GM18861 (cell line): ENCODE results near the gene PES1.
"Not testable (repeated sequence)": the region's sequence is repeated elsewhere in the genome, so short reads cannot be mapped to it uniquely, and the experiment has no call there.

Experiments used
- ATAC-seq: cut with Tn5 transposase; IDR thresholded peaks from one replicate; pipeline ENCODE4 v1.9.1; 2021; ENCODE audit not compliant: unreplicated experiment

The PES1 gene

GRCh38 chr22:30578481-30578880 is 13.2 kb downstream of the PES1 start:
- no peak for ATAC-seq

- ATAC-seq, result no peak
Measured at GRCh38 chr22:30575859-30576258, 15.9 kb downstream of the PES1 start.

- ATAC-seq, result no peak
Measured at GRCh38 chr22:30574997-30575671, 16.6 kb downstream of the PES1 start.

- no peak for ATAC-seq
Measured at GRCh38 chr22:30574095-30574981, 17.4 kb downstream of the PES1 start, which contains the start of gene GAL3ST1. GAL3ST1 (minus strand) TSS chr22:30574665; CDS start chr22:30557392, 17,273 bp downstream.

- ATAC-seq, result no peak
Measured at GRCh38 chr22:30573594-30574094, 18.1 kb downstream of the PES1 start.

GRCh38 chr22:30572840-30573593 is 18.7 kb downstream of the PES1 start:
- no peak for ATAC-seq

- ATAC-seq, result no peak
Measured at GRCh38 chr22:30572210-30572609, 19.5 kb downstream of the PES1 start.

GRCh38 chr22:30569674-30570202 is 22.0 kb downstream of the PES1 start:
- no peak for ATAC-seq

GRCh38 chr22:30568137-30568805 is 23.4 kb downstream of the PES1 start:
- no peak for ATAC-seq

- not testable (repeated sequence) for ATAC-seq
Measured at GRCh38 chr22:30567277-30567676, 24.4 kb downstream of the PES1 start.

GRCh38 chr22:30566125-30566524 is 25.6 kb downstream of the PES1 start:
- ATAC-seq, result no peak

GRCh38 chr22:30565341-30565740 is 26.4 kb downstream of the PES1 start:
- ATAC-seq, result no peak

- no peak for ATAC-seq
Measured at GRCh38 chr22:30564761-30565119, 27.0 kb downstream of the PES1 start.

- ATAC-seq, result no peak
Measured at GRCh38 chr22:30564045-30564760, 27.5 kb downstream of the PES1 start.

- ATAC-seq, result no peak
Measured at GRCh38 chr22:30562366-30562765, 29.3 kb downstream of the PES1 start.

GRCh38 chr22:30561402-30562189 is 30.1 kb downstream of the PES1 start:
- ATAC-seq, result no peak

- not testable (repeated sequence) for ATAC-seq
Measured at GRCh38 chr22:30560643-30561202, 31.0 kb downstream of the PES1 start.

GRCh38 chr22:30559889-30560288 is 31.8 kb downstream of the PES1 start:
- ATAC-seq, result no peak

- no peak for ATAC-seq
Measured at GRCh38 chr22:30557243-30557642, 34.5 kb downstream of the PES1 start.
